Activated B cell treated with CpG ODN at 0.5 μM for 24 hours (primary cell): Measurements from ENCODE around the gene ECT2L. TPM values are rescaled to one million over a fixed set of nuclear protein-coding genes. Genes with fewer than 3 reads are reported as not detected.

Experiments used
- ATAC-seq: fragments of 200-7000 bp; cut with Tn5 transposase; one replicate; pipeline ENCODE4 v1.10.0; 2021; ENCODE audit warnings: low read depth, mild to moderate bottlenecking, moderate library complexity
- CTCF ChIA-PET: fragments of 350-600 bp; sonication (Branson Sonifier 250); formaldehyde crosslinking; loops from one replicate; lab custom pipeline; 2021; ENCODE audit warnings: antibody characterized with exemption; lab: Charles Lee
- POLR2A ChIA-PET: fragments of 350-600 bp; sonication (Branson Sonifier 250); formaldehyde crosslinking; loops from one replicate; lab custom pipeline; 2021; ENCODE audit warnings: antibody characterized with exemption; lab: Charles Lee
- DNase-seq: peaks from one replicate; pipeline ENCODE4 v3.0.0; 2022
- H3K27ac Mint-ChIP-seq: one replicate; pipeline ENCODE4 v1.8.0; 2020; ENCODE audit warnings: mixed read lengths
- H3K27me3 Mint-ChIP-seq: one replicate; pipeline ENCODE4 v1.8.0; 2021; ENCODE audit warnings: mixed read lengths
- H3K36me3 Mint-ChIP-seq: one replicate; pipeline ENCODE4 v1.8.0; 2021; ENCODE audit warnings: low read depth, mixed read lengths
- H3K4me1 Mint-ChIP-seq: one replicate; pipeline ENCODE4 v1.8.0; 2021; ENCODE audit warnings: mixed read lengths
- H3K4me3 Mint-ChIP-seq: one replicate; pipeline ENCODE4 v1.8.0; 2020; ENCODE audit warnings: mild to moderate bottlenecking, mixed read lengths
- H3K9me3 Mint-ChIP-seq: one replicate; pipeline ENCODE4 v1.8.0; 2020; ENCODE audit warnings: mixed read lengths
- intact Hi-C: fragments of 100-400 bp; cut with micrococcal nuclease; formaldehyde crosslinking; loops from one replicate; pipeline ENCODE4 v1.15.1; 2024
- total RNA-seq: library from RNA; stranded (reverse); gene quantifications from 2 replicates; pipeline ENCODE4 v1.2.3, GENCODE V29; 2022
- TF ChIP-seq, protein P1 (sequence below): fragments of 200-600 bp; IDR thresholded peaks from one replicate; pipeline ENCODE4 v1.8.0; 2022; ENCODE audit warnings: antibody characterized with exemption, mild to moderate bottlenecking

ECT2L gene
- total RNA-seq: not detected in 2 replicates

DNA sequence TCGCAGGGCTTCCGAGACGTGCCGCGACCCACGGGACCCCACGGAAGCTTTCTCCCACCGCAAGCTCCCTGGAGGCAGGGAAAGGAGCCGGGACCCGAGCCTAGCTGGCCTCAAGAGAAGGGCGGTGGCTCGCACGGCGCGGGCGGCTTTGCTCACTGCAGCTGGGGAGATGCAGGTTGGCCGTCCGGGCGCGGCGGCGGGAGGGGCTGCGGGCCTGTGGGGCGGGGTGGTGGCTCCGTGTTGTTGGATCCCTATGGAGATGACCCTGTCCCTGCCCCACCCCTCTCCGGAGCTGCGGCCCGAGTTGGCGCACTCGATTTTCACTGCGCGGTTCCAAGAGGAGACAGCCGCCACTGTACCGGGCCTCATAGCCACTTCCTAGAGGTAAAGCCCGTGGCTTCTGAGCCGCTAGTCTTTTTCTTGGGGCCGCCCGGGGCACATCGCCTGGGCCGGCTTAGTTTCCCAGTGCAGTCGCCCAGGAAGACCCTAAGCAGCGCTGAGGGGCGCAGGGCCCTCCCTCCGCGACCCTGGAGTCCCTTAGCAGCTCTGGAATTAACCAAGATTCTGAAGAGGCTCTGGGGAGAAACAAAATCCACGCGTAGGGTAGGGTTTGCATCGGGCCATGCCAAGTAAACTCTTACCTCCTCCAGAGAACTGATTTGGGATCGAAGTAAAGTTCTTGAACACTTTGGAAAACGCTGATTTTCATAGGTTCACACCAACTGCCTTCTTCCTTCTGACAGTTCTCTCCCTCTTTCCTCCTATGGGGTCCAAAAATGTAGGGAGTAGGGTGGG lies at the start of gene ECT2L:
Gene ECT2L (plus strand): TSS at position 279 of the 795 bp plus-strand sequence. CDS start 17,188 bp downstream, outside the sequence.
- no peaks in the 10 kb centered on the region for H3K4me1 Mint-ChIP-seq
- peaks cover 11% of the 10 kb centered on the region for H3K27me3 Mint-ChIP-seq
- ChIA-PET CTCF (no interaction called here), POLR2A (no interaction called here)
- no peaks in the 10 kb centered on the region for H3K9me3 Mint-ChIP-seq
- TF ChIP-seq, protein P1, sequence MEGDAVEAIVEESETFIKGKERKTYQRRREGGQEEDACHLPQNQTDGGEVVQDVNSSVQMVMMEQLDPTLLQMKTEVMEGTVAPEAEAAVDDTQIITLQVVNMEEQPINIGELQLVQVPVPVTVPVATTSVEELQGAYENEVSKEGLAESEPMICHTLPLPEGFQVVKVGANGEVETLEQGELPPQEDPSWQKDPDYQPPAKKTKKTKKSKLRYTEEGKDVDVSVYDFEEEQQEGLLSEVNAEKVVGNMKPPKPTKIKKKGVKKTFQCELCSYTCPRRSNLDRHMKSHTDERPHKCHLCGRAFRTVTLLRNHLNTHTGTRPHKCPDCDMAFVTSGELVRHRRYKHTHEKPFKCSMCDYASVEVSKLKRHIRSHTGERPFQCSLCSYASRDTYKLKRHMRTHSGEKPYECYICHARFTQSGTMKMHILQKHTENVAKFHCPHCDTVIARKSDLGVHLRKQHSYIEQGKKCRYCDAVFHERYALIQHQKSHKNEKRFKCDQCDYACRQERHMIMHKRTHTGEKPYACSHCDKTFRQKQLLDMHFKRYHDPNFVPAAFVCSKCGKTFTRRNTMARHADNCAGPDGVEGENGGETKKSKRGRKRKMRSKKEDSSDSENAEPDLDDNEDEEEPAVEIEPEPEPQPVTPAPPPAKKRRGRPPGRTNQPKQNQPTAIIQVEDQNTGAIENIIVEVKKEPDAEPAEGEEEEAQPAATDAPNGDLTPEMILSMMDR: no peak
- DNase-seq (no peak), ATAC-seq (no peak)
- peaks cover 26% of the 10 kb centered on the region for H3K36me3 Mint-ChIP-seq
- no peak within 1 kb of the TSS for H3K4me3 Mint-ChIP-seq
- no peak within 1 kb of the TSS for H3K27ac Mint-ChIP-seq
- intact Hi-C loops: no loop called here

DNA sequence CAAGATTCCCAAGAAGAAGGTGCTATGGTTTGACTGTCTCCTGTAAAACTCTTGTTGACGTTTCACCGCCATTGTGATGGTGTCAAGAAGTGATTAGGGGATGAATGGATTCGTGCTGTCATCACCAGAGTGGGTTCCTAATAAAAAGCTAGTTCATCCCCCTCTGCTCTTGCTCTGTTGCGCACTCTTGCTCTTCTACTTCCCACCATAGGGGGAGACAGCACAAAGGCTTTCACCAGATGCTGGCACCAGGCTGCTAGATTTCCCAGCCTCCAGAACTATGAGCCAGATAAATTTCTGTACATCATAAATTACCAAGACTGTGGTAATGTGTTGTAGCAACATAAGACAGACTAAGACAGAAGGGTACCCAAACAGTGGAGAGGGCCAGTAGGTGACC lies 43.9 kb upstream of the ECT2L start:
- DNase-seq (no peak), ATAC-seq (no peak)
- no peak overlapping the region for H3K27ac Mint-ChIP-seq
- POLR2A ChIA-PET: no interaction called here
- H3K4me1 Mint-ChIP-seq: no peaks in the 10 kb centered on the region
- CTCF ChIA-PET: no interaction called here
- H3K9me3 Mint-ChIP-seq: no peaks in the 10 kb centered on the region
- no peak overlapping the region for H3K4me3 Mint-ChIP-seq
- H3K27me3 Mint-ChIP-seq: no peaks in the 10 kb centered on the region
- intact Hi-C loops: no loop called here
- TF ChIP-seq, protein P1: no peak
- no peaks in the 10 kb centered on the region for H3K36me3 Mint-ChIP-seq

DNA sequence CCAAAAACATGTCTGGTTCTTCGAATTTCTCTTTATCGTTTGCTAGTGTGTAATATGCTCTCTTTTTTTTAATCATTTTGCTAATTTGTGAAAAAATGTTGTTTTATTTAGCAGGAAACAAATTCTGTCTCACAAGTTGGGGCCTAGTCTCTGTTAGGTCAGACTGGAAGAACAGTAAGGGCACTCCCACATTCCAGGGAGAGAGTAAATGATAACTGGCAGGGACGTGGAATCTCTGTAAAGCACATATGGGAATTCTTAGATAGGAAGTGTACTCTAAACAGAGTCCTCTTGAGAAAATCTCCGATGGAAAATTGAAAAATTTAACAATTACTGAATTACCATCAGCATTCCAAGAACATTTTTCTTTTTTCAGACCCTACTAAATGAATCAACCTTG lies 38.8 kb upstream of the ECT2L start:
- Mint-ChIP-seq H3K27me3 (no peaks in the 10 kb centered on the region), H3K4me3 (no peak overlapping the region), H3K36me3 (no peaks in the 10 kb centered on the region), H3K9me3 (no peaks in the 10 kb centered on the region), H3K27ac (no peak overlapping the region), H3K4me1 (no peaks in the 10 kb centered on the region)
- no peak for DNase-seq
- ChIA-PET POLR2A (no interaction called here), CTCF (no interaction called here)
- no peak for ATAC-seq
- intact Hi-C loops: no loop called here
- TF ChIP-seq, protein P1: no peak

- POLR2A ChIA-PET: no interaction called here
- intact Hi-C loops: loop anchor here (1.0 to 5.0 kb wide), 5 partner anchors 74 to 650 kb away; no protein-coding TSS in a partner anchor
- CTCF ChIA-PET: interaction anchor here (0.6 to 7.1 kb wide), 11 partner anchors 10 to 649 kb away, joined by 3 to 85 read pairs (median 3); no protein-coding TSS in a partner anchor
- DNase-seq: no peak
- Mint-ChIP-seq H3K27ac (no peak overlapping the region), H3K4me3 (no peak overlapping the region), H3K27me3 (no peaks in the 10 kb centered on the region), H3K4me1 (peaks cover 10% of the 10 kb centered on the region), H3K9me3 (no peaks in the 10 kb centered on the region), H3K36me3 (no peaks in the 10 kb centered on the region)
- no peak for ATAC-seq
- TF ChIP-seq, protein P1: peak; percentile 64
Observed at GRCh38 chr6:138765896-138766655, 29.8 kb upstream of the ECT2L start.
